ENCODE measurements around the gene MNX1.

MNX1 gene

GRCh38 chr7:157013101-157013500 lies 2.6 kb upstream of the MNX1 start:
- Histone ChIP-seq H3K27ac (replicated peaks) (no peak overlapping the region), H3K27me3 (ENCODE audit: insufficient read depth, poor library complexity, severe bottlenecking) (peaks cover 86% of the 10 kb centered on the region), H3K4me3 (replicated peaks; ENCODE audit: insufficient read depth, low read length) (no peak overlapping the region)
- DNase-seq (ENCODE audit: low read depth in 1 of 2, low spot score in 1 of 2), result no peak
- TF ChIP-seq SPI1 (IDR thresholded peaks at IDR 0.05; ENCODE audit: borderline replicate concordance, low read depth) (no peak), CTCF (IDR thresholded peaks at IDR 0.05; ENCODE audit: insufficient read depth, low read length) (no peak), GABPA (IDR thresholded peaks at IDR 0.05; ENCODE audit: low read depth) (no peak), POLR2AphosphoS5 (IDR thresholded peaks at IDR 0.05; ENCODE audit: low read depth) (no peak)

- no peak overlapping the region for H3K27ac ChIP-seq (replicated peaks)
- no peak overlapping the region for H3K4me3 ChIP-seq (replicated peaks; ENCODE audit: insufficient read depth, low read length)
- DNase-seq (ENCODE audit: low read depth in 1 of 2, low spot score in 1 of 2), result no peak
- peaks cover 86% of the 10 kb centered on the region for H3K27me3 ChIP-seq (ENCODE audit: insufficient read depth, poor library complexity, severe bottlenecking)
- TF ChIP-seq REST (IDR thresholded peaks at IDR 0.05; ENCODE audit: insufficient replicate concordance, low read depth) (no peak), CTCF (IDR thresholded peaks at IDR 0.05; ENCODE audit: insufficient read depth, low read length) (no peak), GABPA (IDR thresholded peaks at IDR 0.05; ENCODE audit: low read depth) (no peak), SPI1 (IDR thresholded peaks at IDR 0.05; ENCODE audit: borderline replicate concordance, low read depth) (no peak), POLR2AphosphoS5 (IDR thresholded peaks at IDR 0.05; ENCODE audit: low read depth) (no peak)
Observed at GRCh38 chr7:157012113-157012547, 1.7 kb upstream of the MNX1 start.

GRCh38 chr7:157011333-157012112 lies 1.1 kb upstream of the MNX1 start:
- TF ChIP-seq GABPA (IDR thresholded peaks at IDR 0.05; ENCODE audit: low read depth) (no peak), CTCF (IDR thresholded peaks at IDR 0.05; ENCODE audit: insufficient read depth, low read length) (no peak), POLR2AphosphoS5 (IDR thresholded peaks at IDR 0.05; ENCODE audit: low read depth) (no peak), REST (IDR thresholded peaks at IDR 0.05; ENCODE audit: insufficient replicate concordance, low read depth) (no peak), SPI1 (IDR thresholded peaks at IDR 0.05; ENCODE audit: borderline replicate concordance, low read depth) (no peak)
- H3K27ac ChIP-seq (replicated peaks), result no peak overlapping the region
- no peak for DNase-seq (ENCODE audit: low read depth in 1 of 2, low spot score in 1 of 2)
- peaks cover 86% of the 10 kb centered on the region for H3K27me3 ChIP-seq (ENCODE audit: insufficient read depth, poor library complexity, severe bottlenecking)
- H3K4me3 ChIP-seq (replicated peaks; ENCODE audit: insufficient read depth, low read length), result no peak overlapping the region
